H1 (cell line): ENCODE measurements around the gene OR6N2. TPM values are rescaled to one million over a fixed set of nuclear protein-coding genes. Genes with fewer than 3 reads are reported as not detected.

Source experiments
- CTCF ChIA-PET: fragments of 300-600 bp; sonication (Branson Sonifier 250); formaldehyde crosslinking; loops from one replicate; lab custom pipeline; 2021; ENCODE audit not compliant: partially characterized antibody; lab: Charles Lee
- POLR2A ChIA-PET: fragments of 300-600 bp; sonication (Branson Sonifier 250); formaldehyde crosslinking; loops from one replicate; lab custom pipeline; 2021; ENCODE audit warnings: inconsistent platforms; ENCODE audit not compliant: partially characterized antibody; lab: Charles Lee
- DNase-seq, 2 experiments: peaks; one replicate each; pipeline versions ENCODE4 v3.0.0 to v3.0.0-alpha.2; 2010 to 2022; ENCODE audit warnings: low spot score in 2 of 2, low read depth in 1 of 2, mixed read lengths in 1 of 2
- FAIRE-seq: peaks from 2 replicates; lab custom pipeline; 2011; peaks lifted over from hg19 to GRCh38; lab: Jason Lieb, UNC
- H2AFZ ChIP-seq: 2 replicates; pipeline ENCODE4 v1.8.1; 2012; ENCODE audit warnings: low read length, inconsistent platforms
- H2AK5ac ChIP-seq: 2 replicates; pipeline ENCODE4 v1.6.1; 2013; ENCODE audit warnings: low read depth, low read length
- H2BK120ac ChIP-seq: replicated peaks from 2 replicates; pipeline ENCODE3; 2013; ENCODE audit warnings: low read depth, low read length, inconsistent platforms
- H2BK12ac ChIP-seq: 2 replicates; pipeline ENCODE4 v1.6.1; 2013; ENCODE audit warnings: low read depth, low read length
- H2BK15ac ChIP-seq: 2 replicates; pipeline ENCODE4 v1.6.1; 2013; ENCODE audit warnings: low read length
- H2BK20ac ChIP-seq: 2 replicates; pipeline ENCODE4 v1.6.1; 2013; ENCODE audit warnings: low read length
- H2BK5ac ChIP-seq: 2 replicates; pipeline ENCODE4 v1.6.1; 2013; ENCODE audit warnings: low read depth, low read length
- H3K14ac ChIP-seq: 2 replicates; pipeline ENCODE4 v1.6.1; 2013; ENCODE audit warnings: inconsistent platforms; ENCODE audit not compliant: insufficient read length
- H3K18ac ChIP-seq: 2 replicates; pipeline ENCODE4 v1.6.1; 2013; ENCODE audit warnings: low read length; ENCODE audit errors: extremely low read depth
- H3K23ac ChIP-seq: 2 replicates; pipeline ENCODE4 v1.6.1; 2013; ENCODE audit warnings: inconsistent platforms; ENCODE audit not compliant: insufficient read length
- H3K23me2 ChIP-seq: 2 replicates; pipeline ENCODE4 v1.6.1; 2013; ENCODE audit warnings: low read depth, low read length
- H3K27ac ChIP-seq: 2 replicates; pipeline ENCODE4 v1.6.1; 2011; ENCODE audit warnings: low read depth, low read length, inconsistent platforms
- H3K27me3 ChIP-seq, 4 experiments: replicated peaks in 1 of 4; 1 replicate in 1 of 4; 2 replicates in 3 of 4; pipeline versions ENCODE4 v1.6.1 to v1.8.1; 2011 to 2013; ENCODE audit warnings: low read length in 3 of 4, mild to moderate bottlenecking in 3 of 4, inconsistent platforms in 2 of 4, mixed read lengths in 2 of 4, moderate library complexity in 1 of 4; ENCODE audit not compliant: control insufficient read depth in 3 of 4, insufficient read depth in 3 of 4; ENCODE audit errors: extremely low read depth in 1 of 4
- H3K36me3 ChIP-seq, 4 experiments: 2 replicates each; pipeline versions ENCODE4 v1.6.1 to v1.8.1; 2011 to 2013; ENCODE audit warnings: mild to moderate bottlenecking in 4 of 4, low read length in 3 of 4, moderate library complexity in 2 of 4, control low read depth in 1 of 4, inconsistent platforms in 1 of 4; ENCODE audit not compliant: insufficient read depth in 4 of 4, control insufficient read depth in 2 of 4
- H3K4ac ChIP-seq: replicated peaks from 2 replicates; pipeline ENCODE3; 2013; ENCODE audit warnings: low read length, low read depth, mixed read lengths, inconsistent platforms; ENCODE audit not compliant: insufficient read length
- H3K4me1 ChIP-seq, 4 experiments: replicated peaks in 1 of 4; 1 replicate in 1 of 4; 2 replicates in 3 of 4; pipeline versions ENCODE4 v1.6.1 to v1.8.1; 2011 to 2013; ENCODE audit warnings: low read length in 3 of 4, inconsistent platforms in 2 of 4, mixed read lengths in 1 of 4; ENCODE audit not compliant: insufficient read depth in 4 of 4, control insufficient read depth in 3 of 4
- H3K4me2 ChIP-seq, 2 experiments: 2 replicates each; pipeline versions ENCODE4 v1.6.1 to v1.8.1; 2011 to 2013; ENCODE audit warnings: low read depth in 2 of 2, low read length in 2 of 2, control low read depth in 1 of 2, inconsistent platforms in 1 of 2, mild to moderate bottlenecking in 1 of 2; ENCODE audit not compliant: insufficient read depth in 1 of 2
- H3K4me3 ChIP-seq, 4 experiments: fragments of 200-600, 300-600 bp in 1 of 4; sonication (generic), shearing (Covaris generic), sonication (Bioruptor Twin) in 1 of 4; 2 replicates each; pipeline versions ENCODE4 v1.5.1 to v1.8.1; 2011 to 2016; ENCODE audit warnings: low read length in 4 of 4, low read depth in 3 of 4, control low read depth in 2 of 4, inconsistent platforms in 2 of 4, mild to moderate bottlenecking in 2 of 4, mixed read lengths in 1 of 4, moderate library complexity in 1 of 4; ENCODE audit not compliant: insufficient read depth in 2 of 4; ENCODE audit errors: extremely low read depth in 1 of 4
- H3K56ac ChIP-seq: replicated peaks from 2 replicates; pipeline ENCODE3; 2013; ENCODE audit warnings: low read depth, mild to moderate bottlenecking, mixed read lengths, low read length, inconsistent platforms; ENCODE audit not compliant: insufficient read length
- H3K79me1 ChIP-seq: 2 replicates; pipeline ENCODE4 v1.6.1; 2013; ENCODE audit warnings: low read depth, low read length, control low read depth
- H3K79me2 ChIP-seq, 2 experiments: 2 replicates each; pipeline versions ENCODE4 v1.6.1 to v1.8.1; 2012 to 2013; ENCODE audit warnings: low read length in 2 of 2, mild to moderate bottlenecking in 2 of 2, inconsistent platforms in 1 of 2; ENCODE audit not compliant: insufficient read depth in 2 of 2, control insufficient read depth in 1 of 2
- H3K9ac ChIP-seq, 4 experiments: replicated peaks in 1 of 4; 1 replicate in 1 of 4; 2 replicates in 3 of 4; pipeline versions ENCODE4 v1.6.1 to v1.8.1; 2011 to 2013; ENCODE audit warnings: low read depth in 3 of 4, low read length in 3 of 4, control low read depth in 2 of 4, mild to moderate bottlenecking in 2 of 4, moderate library complexity in 2 of 4, inconsistent platforms in 1 of 4; ENCODE audit errors: extremely low read depth in 1 of 4
- H3K9me3 ChIP-seq, 2 experiments: 2 replicates each; pipeline versions ENCODE4 v1.6.1 to v1.8.1; 2012 to 2013; ENCODE audit warnings: mild to moderate bottlenecking in 2 of 2, moderate library complexity in 2 of 2, control low read depth in 1 of 2, inconsistent platforms in 1 of 2, low read depth in 1 of 2, low read length in 1 of 2, mixed read lengths in 1 of 2; ENCODE audit not compliant: insufficient read depth in 2 of 2
- H4K20me1 ChIP-seq, 2 experiments: replicated peaks in 1 of 2; 2 replicates each; pipeline versions ENCODE3 to v1.8.1; 2011 to 2013; ENCODE audit warnings: inconsistent platforms in 2 of 2, low read length in 2 of 2, mild to moderate bottlenecking in 1 of 2; ENCODE audit not compliant: insufficient read depth in 2 of 2, control insufficient read depth in 1 of 2
- H4K5ac ChIP-seq: 2 replicates; pipeline ENCODE4 v1.6.1; 2013; ENCODE audit warnings: low read length, low read depth, mixed read lengths, inconsistent platforms; ENCODE audit not compliant: insufficient read length
- H4K8ac ChIP-seq: 2 replicates; pipeline ENCODE4 v1.8.0; 2013; ENCODE audit warnings: mild to moderate bottlenecking, moderate library complexity, low read length, inconsistent platforms; ENCODE audit not compliant: insufficient read depth; ENCODE audit errors: extremely low read depth
- H4K91ac ChIP-seq: replicated peaks from 2 replicates; pipeline ENCODE3; 2013; ENCODE audit warnings: low read length, mixed read lengths, inconsistent platforms; ENCODE audit not compliant: insufficient read length
- CEBPB ChIP-seq: IDR thresholded peaks from 2 replicates; pipeline ENCODE4 v1.6.1; 2012; ENCODE audit warnings: low read depth, low read length
- CHD2 ChIP-seq: IDR thresholded peaks from 2 replicates; pipeline ENCODE4 v1.6.1; 2012; ENCODE audit warnings: low read length, improper control_type of control experiment
- CREB1 ChIP-seq: IDR thresholded peaks from 2 replicates; pipeline ENCODE4 v1.6.1; 2012; ENCODE audit warnings: inconsistent platforms
- E2F6 ChIP-seq: IDR thresholded peaks from 2 replicates; pipeline ENCODE4 v1.6.1; 2012; ENCODE audit warnings: inconsistent platforms
- FOSL1 ChIP-seq: IDR thresholded peaks from 2 replicates; pipeline ENCODE4 v1.6.1; 2011; ENCODE audit warnings: mild to moderate bottlenecking, low read depth, low read length, moderate library complexity; ENCODE audit not compliant: insufficient read depth
- KDM1A ChIP-seq: fragments of 200-600, 300-600 bp; sonication (generic); IDR thresholded peaks from 2 replicates; pipeline ENCODE4 v1.7.1; 2016; ENCODE audit warnings: mild to moderate bottlenecking, low read length, borderline replicate concordance
- KDM4A ChIP-seq: IDR thresholded peaks from one replicate; pipeline ENCODE4 v1.7.1; 2012; ENCODE audit warnings: low read depth, mild to moderate bottlenecking, moderate library complexity, low read length, inconsistent platforms; ENCODE audit not compliant: severe bottlenecking
- POLR2A ChIP-seq, 2 experiments: IDR thresholded peaks; 1 replicate in 1 of 2; 2 replicates in 1 of 2; pipeline ENCODE4 v1.6.1; 2011; ENCODE audit warnings: low read depth in 2 of 2, low read length in 2 of 2, mild to moderate bottlenecking in 2 of 2; ENCODE audit errors: control extremely low read depth in 1 of 2
- POU5F1 ChIP-seq: IDR thresholded peaks from 2 replicates; pipeline ENCODE4 v1.6.1; 2011; ENCODE audit warnings: low read depth, mild to moderate bottlenecking, low read length, moderate library complexity
- RAD21 ChIP-seq, 2 experiments: IDR thresholded peaks in 1 of 2; conservative IDR thresholded peaks in 1 of 2; 2 replicates each; pipeline ENCODE4 v1.6.1; 2011; ENCODE audit warnings: low read depth in 2 of 2, low read length in 2 of 2, improper control_type of control experiment in 1 of 2, inconsistent platforms in 1 of 2, mild to moderate bottlenecking in 1 of 2, moderate library complexity in 1 of 2
- SIN3A ChIP-seq, 2 experiments: IDR thresholded peaks in 1 of 2; conservative IDR thresholded peaks in 1 of 2; 2 replicates each; pipeline ENCODE4 v1.6.1; 2011 to 2012; ENCODE audit warnings: low read length in 2 of 2, improper control_type of control experiment in 1 of 2, low read depth in 1 of 2, mild to moderate bottlenecking in 1 of 2
- SRF ChIP-seq: IDR thresholded peaks from 2 replicates; pipeline ENCODE4 v1.6.1; 2011; ENCODE audit warnings: mild to moderate bottlenecking, low read depth, low read length, moderate library complexity
- SUZ12 ChIP-seq: fragments of 200-600 bp; sonication (generic); IDR thresholded peaks from 2 replicates; pipeline ENCODE4 v1.6.1; 2012; ENCODE audit warnings: mild to moderate bottlenecking, inconsistent platforms, low read length, moderate library complexity, mixed read lengths
- TAF7 ChIP-seq: optimal IDR thresholded peaks from 2 replicates; pipeline ENCODE3; 2011; ENCODE audit warnings: low read depth, mild to moderate bottlenecking, inconsistent platforms, low read length, moderate library complexity, borderline replicate concordance
- TBP ChIP-seq: IDR thresholded peaks from 2 replicates; pipeline ENCODE4 v1.6.1; 2011; ENCODE audit warnings: low read depth, low read length, improper control_type of control experiment
- WGBS, 2 experiments: shearing (Covaris generic) in 1 of 2; methylation state at CpG; one replicate each; pipeline versions ENCODE4 v1.1.6 to v1.1.7; 2013 to 2015; ENCODE audit warnings: low lambda C conversion rate in 2 of 2, mixed read lengths in 2 of 2, inconsistent platforms in 1 of 2, low coverage in 1 of 2, missing lambda C conversion rate in 1 of 2; ENCODE audit not compliant: insufficient replicate concordance in 2 of 2, insufficient coverage in 1 of 2, insufficient read length in 1 of 2; ENCODE audit errors: extremely low coverage in 1 of 2, missing lambda C conversion rate in 1 of 2; 5-methylcytosine and 5-hydroxymethylcytosine counted together
- polyA plus RNA-seq, 7 experiments: library from polyadenylated mRNA; depleted of rRNA in 3 of 7; stranded (reverse) in 5 of 7; unstranded in 2 of 7; fragments of >200 nt in 5 of 7; fragments of 200-250 nt in 2 of 7; gene quantifications; 1 replicate in 5 of 7; 2 replicates in 1 of 7; 4 replicates in 1 of 7; pipeline versions ENCODE4 v1.2.1 to v1.2.3, GENCODE V29; 2011 to 2013; ENCODE audit warnings: missing spikeins in 2 of 7, mixed read lengths in 2 of 7
- total RNA-seq: library from RNA; stranded (reverse); fragmentation: NEBNext Ultra II Directional; extraction: Animal tissue kit (Norgen Biotek cat#: 25700); gene quantifications from 2 replicates; pipeline ENCODE4 v1.2.1, GENCODE V29; 2021

The OR6N2 gene
- total and polyA plus RNA-seq, 2 of the 8 experiments (the other 6 are each of a cell fraction or from before 2014, with no cell fraction given): not detected

- Histone ChIP-seq H3K4me2 (no peak overlapping the region), H3K9me3 (no peaks in the 10 kb centered on the region), H3K56ac (no peak overlapping the region), H4K20me1 (no peaks in the 10 kb centered on the region), H2AK5ac (no peak overlapping the region), H4K91ac (no peak overlapping the region), H2BK15ac (no peak overlapping the region), H3K23me2 (no peaks in the 10 kb centered on the region), H3K23ac (no peak overlapping the region), H3K79me1 (no peaks in the 10 kb centered on the region), H4K5ac (no peak overlapping the region), H3K18ac (no peak overlapping the region), H4K8ac (no peak overlapping the region), H3K79me2 (no peaks in the 10 kb centered on the region), H2AFZ (no peak overlapping the region), H3K14ac (no peak overlapping the region), H3K4me1 (no peaks in the 10 kb centered on the region), H2BK12ac (no peak overlapping the region), H2BK5ac (no peak overlapping the region), H3K27me3 (no peaks in the 10 kb centered on the region), H3K36me3 (no peaks in the 10 kb centered on the region), H3K4ac (no peak overlapping the region), H3K9ac (no peak overlapping the region), H3K4me3 (no peak overlapping the region), H3K27ac (no peak overlapping the region), H2BK120ac (no peak overlapping the region), H2BK20ac (no peak overlapping the region)
- FAIRE-seq (no peak), DNase-seq (no peak)
- ChIA-PET POLR2A (no interaction called here), CTCF (no interaction called here)
- 86% methylated on average over 2 of the region's 2 CpGs; no CpG with 5 or more reads in 1 of the 2 experiments for WGBS, 2 experiments
- no peak for TF ChIP-seq TBP
- no peak for TF ChIP-seq POLR2A (IDR thresholded peaks at IDR 0.05; ENCODE audit: control extremely low read depth in 1 of 2, low read depth in 2 of 2, low read length in 2 of 2)
- no peak for TF ChIP-seq TAF7
- no peak for TF ChIP-seq RAD21 (IDR thresholded peaks at IDR 0.05 in 1 of 2, conservative IDR thresholded peaks at IDR 0.05 in 1 of 2; ENCODE audit: low read depth in 2 of 2, low read length in 2 of 2)
- TF ChIP-seq SRF: no peak
- TF ChIP-seq E2F6: no peak
- TF ChIP-seq CREB1: no peak
- no peak for TF ChIP-seq CEBPB
- no peak for TF ChIP-seq SUZ12
- no peak for TF ChIP-seq POU5F1
- no peak for TF ChIP-seq CHD2
- TF ChIP-seq SIN3A (conservative IDR thresholded peaks at IDR 0.05 in 1 of 2, IDR thresholded peaks at IDR 0.05 in 1 of 2; ENCODE audit: low read depth in 1 of 2, low read length in 2 of 2): no peak
- TF ChIP-seq KDM4A: no peak
- no peak for TF ChIP-seq FOSL1
- no peak for TF ChIP-seq KDM1A
Measured at GRCh38 chr1:158812336-158812735, 31.3 kb upstream of the OR6N2 start.
